ENCODE measurements around the gene PKIG. TPM values are rescaled to one million over a fixed set of nuclear protein-coding genes. Genes with fewer than 3 reads are reported as not detected.
"Not testable (repeated sequence)": the region's sequence is repeated elsewhere in the genome, so short reads cannot be mapped to it uniquely, and the experiment has no call there.

PKIG gene
- total RNA-seq = 32.2 TPM

- no peak for DNase-seq (ENCODE audit: low spot score in 2 of 2)
- no peak for FAIRE-seq
Observed at GRCh38 chr20:44582311-44583025, at the start of gene PKIG. PKIG (plus strand) TSS chr20:44582579; CDS start chr20:44614557, 31,978 bp downstream.

DNA sequence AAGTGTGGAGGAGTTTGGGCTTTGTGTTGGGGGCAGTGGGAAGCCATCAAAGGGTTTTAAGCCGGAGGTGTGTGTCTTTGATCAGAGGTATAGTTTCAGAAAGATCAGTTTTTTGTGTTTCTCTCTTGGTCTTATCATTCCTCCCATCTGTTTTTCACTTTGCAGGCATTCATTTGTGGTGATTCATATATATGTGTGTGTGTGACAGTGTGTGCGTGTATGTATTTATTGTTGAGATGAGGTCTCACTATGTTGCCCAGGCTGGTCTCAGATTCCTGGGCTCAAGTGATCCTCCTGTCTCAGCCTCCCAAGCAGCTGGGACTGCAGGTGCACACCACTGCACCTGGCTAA, 49.4 kb upstream of the PKIG start:
- DNase-seq (ENCODE audit: low spot score in 2 of 2) (no peak), FAIRE-seq (no peak)

GRCh38 chr20:44533928-44534327, 48.5 kb upstream of the PKIG start:
- FAIRE-seq (no peak), DNase-seq (ENCODE audit: low spot score in 2 of 2) (no peak)

DNA sequence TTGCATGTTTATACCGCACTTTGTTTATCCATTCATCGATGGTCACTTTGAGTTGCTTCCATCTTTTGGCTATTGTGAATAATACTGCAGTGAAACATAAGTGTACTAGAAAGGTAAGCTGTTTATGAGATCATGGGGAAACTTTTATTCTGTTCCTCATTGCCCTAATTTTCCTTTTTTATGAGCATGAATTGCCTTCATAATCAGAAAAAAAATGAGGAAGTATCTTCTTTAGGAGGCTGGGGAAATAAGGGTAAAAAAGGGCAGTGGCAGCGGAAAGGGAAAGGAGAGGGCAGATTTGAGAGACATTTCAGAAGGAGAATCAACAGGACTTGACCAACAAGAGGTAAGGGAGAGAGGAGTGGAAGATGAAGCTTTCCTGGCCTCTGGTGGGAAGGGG, 46.2 kb upstream of the PKIG start:
- no peak for FAIRE-seq
- DNase-seq (ENCODE audit: low spot score in 2 of 2) = no peak

DNA sequence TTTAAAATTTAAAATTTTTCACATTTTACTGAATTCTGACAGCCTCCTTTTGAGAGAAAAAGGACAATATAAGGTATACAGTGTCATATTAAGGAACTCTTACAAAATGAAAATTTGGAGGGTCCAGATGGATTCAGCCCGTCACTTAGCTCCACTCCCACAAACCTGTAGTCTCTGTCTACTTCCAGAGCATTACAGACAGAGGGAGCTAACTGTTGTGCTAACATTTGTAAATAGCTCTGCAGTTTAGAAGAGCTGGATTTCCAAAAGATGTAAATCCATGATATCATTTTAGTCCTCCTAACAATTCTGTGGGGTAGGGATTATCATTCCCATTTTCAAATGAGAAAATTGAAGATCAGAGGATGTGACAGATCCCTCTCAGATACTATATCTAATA, 44.4 kb upstream of the PKIG start:
- DNase-seq (ENCODE audit: low spot score in 2 of 2) (no peak), FAIRE-seq (no peak)

DNA sequence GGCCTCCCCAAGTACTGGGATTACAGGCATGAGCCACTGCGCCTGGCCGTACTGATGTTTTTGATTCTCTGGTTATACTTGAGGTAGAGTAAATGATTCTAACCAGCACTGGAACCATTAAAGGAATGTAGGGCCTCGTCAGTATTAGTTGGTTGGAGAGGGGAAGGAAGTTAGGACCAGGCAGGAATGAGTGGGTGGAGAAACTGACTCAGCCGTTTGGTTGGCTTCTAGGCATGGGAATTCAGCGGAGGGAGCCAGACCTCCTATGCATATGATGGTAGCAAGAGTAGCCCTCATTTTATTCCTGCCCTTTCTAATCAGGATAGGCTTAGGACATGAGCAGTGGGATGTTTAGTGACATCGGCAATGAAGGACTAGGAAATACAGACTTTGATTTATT, 41.5 kb upstream of the PKIG start:
- FAIRE-seq = no peak
- DNase-seq (ENCODE audit: low spot score in 2 of 2) = no peak

- FAIRE-seq = no peak
- no peak for DNase-seq (ENCODE audit: low spot score in 2 of 2)
Observed at GRCh38 chr20:44541992-44542391, 40.4 kb upstream of the PKIG start.

GRCh38 chr20:44542890-44543289, 39.5 kb upstream of the PKIG start:
- DNase-seq (ENCODE audit: low spot score in 2 of 2) = no peak
- no peak for FAIRE-seq

DNA sequence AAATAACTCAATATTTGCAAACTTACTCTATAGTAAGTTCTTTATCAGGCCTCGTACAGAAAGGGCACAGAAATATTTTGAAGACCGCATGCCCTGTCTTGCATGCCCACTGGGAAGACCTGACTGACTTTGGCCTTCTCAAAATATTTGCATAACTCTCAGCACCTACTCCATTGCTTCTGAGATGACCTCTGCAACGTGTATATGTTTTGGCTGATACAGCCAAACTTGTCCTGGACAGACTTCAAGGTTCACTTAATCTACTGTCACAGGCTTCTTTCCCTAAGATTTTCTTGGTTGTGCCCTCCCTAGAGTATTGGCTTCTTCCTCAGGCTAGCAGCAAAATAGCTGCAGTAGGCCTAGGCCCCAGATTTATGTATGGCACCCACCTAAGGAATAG, 39.0 kb upstream of the PKIG start:
- DNase-seq (ENCODE audit: low spot score in 2 of 2) (no peak), FAIRE-seq (no peak)

DNA sequence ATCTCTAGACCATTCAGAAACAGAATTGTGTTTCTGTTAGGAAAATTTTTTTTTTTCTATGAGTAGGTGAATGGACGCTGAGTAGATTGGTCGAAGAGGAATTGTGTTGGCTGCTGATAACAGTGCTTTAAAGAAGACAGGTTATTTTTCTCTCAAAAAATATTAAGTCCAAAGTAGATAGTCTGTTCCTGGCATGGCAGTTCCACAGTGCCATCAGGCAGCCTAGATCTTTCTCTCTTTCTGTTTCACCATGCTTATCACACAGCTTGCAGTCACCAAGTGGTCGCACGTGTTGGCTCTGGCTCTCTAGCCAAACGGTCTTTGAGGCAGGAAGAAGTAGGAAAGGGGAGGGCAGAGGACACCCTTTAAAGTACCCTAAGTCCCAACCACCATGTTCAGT, 38.1 kb upstream of the PKIG start:
- DNase-seq (ENCODE audit: low spot score in 2 of 2) (no peak), FAIRE-seq (no peak)

- DNase-seq (ENCODE audit: low spot score in 2 of 2) (no peak), FAIRE-seq (no peak)
Observed at GRCh38 chr20:44547419-44547818, 35.0 kb upstream of the PKIG start.

DNA sequence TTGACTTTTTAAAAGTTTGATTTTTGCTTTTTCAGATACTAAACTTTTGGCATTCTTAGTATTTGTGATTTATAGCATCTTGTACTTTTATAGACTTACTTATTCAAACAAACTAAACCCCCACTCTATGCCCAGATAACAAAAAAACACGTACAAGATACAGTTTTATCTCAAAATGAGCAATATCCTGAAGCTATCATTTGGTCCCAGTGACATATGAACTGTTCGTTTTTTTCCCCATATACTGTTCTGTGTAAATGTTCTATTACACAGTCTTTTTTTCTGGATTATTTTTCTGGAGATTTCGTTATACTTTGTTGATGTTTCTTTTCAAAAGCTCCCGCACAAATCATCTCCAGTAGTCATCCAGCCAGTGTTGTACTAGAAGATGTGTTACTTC, 33.3 kb upstream of the PKIG start:
- no peak for FAIRE-seq
- DNase-seq (ENCODE audit: low spot score in 2 of 2) = no peak

- DNase-seq (ENCODE audit: low spot score in 2 of 2) (no peak), FAIRE-seq (no peak)
Observed at GRCh38 chr20:44552050-44552449, 30.3 kb upstream of the PKIG start.

- DNase-seq (ENCODE audit: low spot score in 2 of 2) = no peak
- FAIRE-seq = no peak
Observed at GRCh38 chr20:44552568-44552949, 29.8 kb upstream of the PKIG start.

- DNase-seq (ENCODE audit: low spot score in 2 of 2) (no peak), FAIRE-seq (no peak)
Observed at GRCh38 chr20:44552950-44553908, 29.1 kb upstream of the PKIG start.

- FAIRE-seq (no peak), DNase-seq (ENCODE audit: low spot score in 2 of 2) (no peak)
Observed at GRCh38 chr20:44559302-44559701, 23.1 kb upstream of the PKIG start.

GRCh38 chr20:44560229-44560628, 22.1 kb upstream of the PKIG start:
- DNase-seq (ENCODE audit: low spot score in 2 of 2) (no peak), FAIRE-seq (no peak)

- not testable (repeated sequence) for FAIRE-seq; DNase-seq (ENCODE audit: low spot score in 2 of 2)
Observed at GRCh38 chr20:44560818-44561217, 21.6 kb upstream of the PKIG start.

DNA sequence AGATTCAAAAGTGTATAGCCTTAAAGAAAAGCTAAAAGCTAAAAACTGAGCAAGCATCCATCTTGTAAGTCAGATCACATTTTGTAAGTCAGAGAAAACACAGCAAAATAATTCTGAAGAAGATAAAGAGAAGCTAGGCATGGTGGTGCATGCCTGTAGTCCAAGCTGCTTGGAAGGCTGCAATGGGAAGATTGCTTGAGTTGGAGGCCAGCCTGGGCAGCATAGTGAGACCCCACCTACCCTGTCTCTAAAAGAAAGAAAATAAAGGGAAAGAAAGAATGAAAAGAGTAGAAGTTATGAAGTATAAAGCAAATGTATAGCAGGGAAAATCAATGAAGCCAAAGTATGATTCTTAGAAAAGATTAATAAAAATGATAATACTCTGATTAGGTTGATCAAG, 20.5 kb upstream of the PKIG start:
- FAIRE-seq (no peak), DNase-seq (ENCODE audit: low spot score in 2 of 2) (no peak)

DNA sequence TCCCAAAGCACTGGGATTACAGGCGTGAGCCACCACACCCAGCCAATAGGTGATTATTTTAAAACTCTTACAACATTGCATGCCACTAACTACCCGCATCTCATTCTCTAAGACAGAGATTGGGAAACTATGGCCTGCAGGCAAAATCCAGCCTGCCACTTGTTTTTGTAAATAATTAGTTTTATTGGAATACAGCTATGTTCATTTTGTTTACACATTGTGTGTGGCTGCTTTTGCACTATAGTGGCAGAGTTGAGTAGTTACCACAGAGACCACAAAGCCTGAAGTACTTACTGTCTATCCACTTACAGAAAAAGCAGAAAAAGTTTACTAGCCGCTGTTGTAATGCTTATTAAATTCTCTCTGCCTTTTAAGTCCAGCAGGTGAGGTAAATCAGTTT, 16.4 kb upstream of the PKIG start:
- FAIRE-seq = no peak
- no peak for DNase-seq (ENCODE audit: low spot score in 2 of 2)

GRCh38 chr20:44566811-44567210, 15.6 kb upstream of the PKIG start:
- no peak for FAIRE-seq
- DNase-seq (ENCODE audit: low spot score in 2 of 2) = no peak

DNA sequence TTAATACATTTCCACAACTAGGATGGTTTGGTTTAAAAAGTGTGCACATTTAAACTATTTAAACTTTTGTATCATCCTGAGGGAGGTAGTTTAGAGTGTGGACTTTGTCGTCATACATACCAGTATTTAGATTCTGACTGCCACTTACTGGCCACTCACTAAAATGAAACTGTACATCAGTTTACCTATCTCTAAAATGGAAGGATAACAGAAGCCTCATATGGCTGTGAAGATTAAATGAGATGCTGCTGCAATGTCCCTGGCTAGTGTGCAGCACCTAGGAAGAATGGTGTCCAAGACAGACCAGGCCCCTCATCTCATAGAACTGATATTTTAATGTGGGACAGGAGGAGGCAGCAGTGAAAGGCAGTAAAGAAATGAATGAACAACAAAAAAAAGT, 12.0 kb upstream of the PKIG start:
- DNase-seq (ENCODE audit: low spot score in 2 of 2) (no peak), FAIRE-seq (no peak)
